Calu3 (cell line): ENCODE results near the gene EPHX1. TPM values are rescaled to one million over a fixed set of nuclear protein-coding genes. Genes with fewer than 3 reads are reported as not detected.

Source experiments
- BruUV-seq: library from RNA; stranded (reverse); fragments of 400-500 nt; replicated peaks from 2 replicates; lab custom pipeline; 2021; lab: Mats Ljungman, UMichigan
- CTCF ChIA-PET: fragments of 300-600 bp; sonication (Branson Sonifier 250); formaldehyde crosslinking; loops from one replicate; lab custom pipeline; 2022; ENCODE audit warnings: antibody characterized with exemption; lab: Charles Lee
- DNase-seq: peaks from one replicate; pipeline ENCODE4 v3.0.0; 2022
- H3K27ac Mint-ChIP-seq: one replicate; pipeline ENCODE4 v1.8.0; 2022; ENCODE audit warnings: mixed read lengths; ENCODE audit not compliant: unreplicated experiment
- H3K27me3 Mint-ChIP-seq: one replicate; pipeline ENCODE4 v1.8.0; 2022; ENCODE audit warnings: mixed read lengths; ENCODE audit not compliant: unreplicated experiment
- H3K36me3 Mint-ChIP-seq: one replicate; pipeline ENCODE4 v1.8.0; 2022; ENCODE audit warnings: mild to moderate bottlenecking, moderate library complexity, mixed read lengths; ENCODE audit not compliant: insufficient read depth, unreplicated experiment
- H3K4me1 Mint-ChIP-seq: one replicate; pipeline ENCODE4 v1.8.0; 2022; ENCODE audit warnings: mild to moderate bottlenecking, low read depth, mixed read lengths; ENCODE audit not compliant: unreplicated experiment
- H3K4me3 Mint-ChIP-seq: one replicate; pipeline ENCODE4 v1.8.0; 2022; ENCODE audit warnings: mild to moderate bottlenecking, low read depth, moderate library complexity, mixed read lengths; ENCODE audit not compliant: unreplicated experiment
- H3K9me3 Mint-ChIP-seq: one replicate; pipeline ENCODE4 v1.8.0; 2022; ENCODE audit warnings: low read depth, mixed read lengths; ENCODE audit not compliant: unreplicated experiment
- CTCF ChIP-seq: fragments of 200-600 bp; IDR thresholded peaks from one replicate; pipeline ENCODE4 v1.8.0; 2022; ENCODE audit warnings: antibody characterized with exemption; ENCODE audit not compliant: unreplicated experiment
- intact Hi-C: fragments of 100-400 bp; cut with micrococcal nuclease; formaldehyde crosslinking; loops from one replicate; pipeline ENCODE4 v1.10.0; 2022; ENCODE audit not compliant: unreplicated experiment
- total RNA-seq: library from RNA; stranded (reverse); gene quantifications from 2 replicates; pipeline ENCODE4 v1.2.3, GENCODE V29; 2022

The EPHX1 gene
- total RNA-seq, 1 experiment from 2014 or later, result 46.6 TPM

DNA sequence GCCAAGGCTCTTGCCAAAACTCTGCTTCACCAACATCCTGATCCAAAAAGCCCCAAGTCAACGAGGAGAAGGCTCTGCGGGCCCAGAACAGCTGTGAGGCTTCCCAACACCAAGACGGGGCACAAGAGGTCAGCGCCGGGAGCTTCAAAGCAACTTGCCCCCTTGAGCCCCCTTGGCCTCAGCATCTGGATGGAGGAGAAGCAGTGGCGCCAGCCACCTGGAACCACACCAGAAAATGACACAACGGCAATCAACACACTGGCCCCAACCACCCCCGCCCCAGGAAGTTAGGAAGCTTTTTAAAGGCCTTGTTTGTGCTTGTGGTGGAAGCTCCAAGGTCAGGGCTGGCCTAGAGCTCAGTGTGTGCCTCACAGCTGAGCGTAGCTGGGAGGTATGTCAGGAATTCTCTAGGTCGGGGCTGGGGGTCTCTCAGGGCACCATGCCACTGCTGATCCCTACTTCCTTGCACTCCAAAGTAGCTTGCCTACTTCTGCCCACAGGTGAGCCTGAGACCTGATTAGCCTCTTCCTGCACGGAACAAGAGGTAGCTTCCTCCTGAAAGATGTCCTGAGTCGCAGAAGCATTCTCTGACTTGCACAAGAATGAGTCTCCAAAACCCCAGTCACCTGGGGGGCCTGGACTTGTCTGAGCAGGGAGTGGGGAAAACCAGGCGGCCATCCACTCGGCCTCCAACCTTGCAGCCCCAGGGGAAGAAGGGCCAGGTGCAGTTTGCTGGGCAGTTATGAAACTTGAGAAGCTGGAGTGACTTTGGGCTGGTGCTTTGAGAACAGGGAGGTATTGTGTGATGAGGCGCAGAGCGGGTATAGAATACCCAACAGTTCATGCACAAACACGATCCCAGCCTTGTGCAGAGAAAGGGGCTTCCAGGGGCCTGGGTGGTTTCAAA, 42.0 kb upstream of the EPHX1 start:
- Mint-ChIP-seq H3K9me3 (no peaks in the 10 kb centered on the region), H3K4me1 (peaks cover 46% of the 10 kb centered on the region), H3K36me3 (no peaks in the 10 kb centered on the region), H3K4me3 (no peak overlapping the region), H3K27me3 (no peaks in the 10 kb centered on the region), H3K27ac (no peak overlapping the region)
- intact Hi-C loops, result no loop called here
- CTCF ChIA-PET, result interaction anchor here (0.5 to 1.1 kb wide), 3 partner anchors 10 to 276 kb away, joined by 3 to 5 read pairs (median 3); partner anchors contain the start of gene SRP9
- DNase-seq, result no peak
- no peak for TF ChIP-seq CTCF
- BruUV-seq, result no TSS peak

- intact Hi-C loops, result no loop called here
- no TSS peak for BruUV-seq
- Mint-ChIP-seq H3K27me3 (no peaks in the 10 kb centered on the region), H3K4me1 (peaks cover 56% of the 10 kb centered on the region), H3K36me3 (no peaks in the 10 kb centered on the region), H3K27ac (no peak overlapping the region), H3K9me3 (no peaks in the 10 kb centered on the region), H3K4me3 (no peak overlapping the region)
- CTCF ChIA-PET, result interaction anchor here (0.5 kb wide), 1 partner anchor 136 kb away, joined by 3 read pairs; no protein-coding TSS in a partner anchor
- no peak for DNase-seq
- TF ChIP-seq CTCF, result no peak
These were observed 41.1 kb upstream of the EPHX1 start for GRCh38 chr1:225768662-225769426.

DNA sequence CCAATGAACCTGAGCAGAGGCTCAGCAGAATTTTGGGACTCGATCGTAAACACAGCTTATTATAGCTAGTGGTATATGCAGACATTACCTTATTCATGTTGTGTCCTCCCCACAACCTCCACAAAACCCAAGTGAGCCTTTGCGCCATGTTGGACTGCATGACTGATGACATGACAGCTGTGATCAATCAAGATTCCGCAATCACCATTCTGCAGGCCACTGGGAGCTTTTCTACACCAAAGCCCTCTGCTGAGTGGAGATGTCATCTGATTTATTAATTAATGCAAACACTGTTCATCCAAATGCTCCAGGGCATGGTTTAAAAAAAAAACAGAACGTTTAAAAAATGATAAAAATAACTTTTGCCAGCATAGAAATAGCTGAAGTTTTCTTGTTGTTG, 40.2 kb upstream of the EPHX1 start:
- Mint-ChIP-seq H3K9me3 (no peaks in the 10 kb centered on the region), H3K27me3 (no peaks in the 10 kb centered on the region), H3K4me1 (peaks cover 64% of the 10 kb centered on the region), H3K36me3 (no peaks in the 10 kb centered on the region), H3K27ac (no peak overlapping the region), H3K4me3 (no peak overlapping the region)
- CTCF ChIA-PET, result no interaction called here
- no peak for DNase-seq
- BruUV-seq, result no TSS peak
- intact Hi-C loops, result loop anchor here (10.0 kb wide), 1 partner anchor 205 kb away; no protein-coding TSS in a partner anchor
- no peak for TF ChIP-seq CTCF

- no peak overlapping the region for H3K27ac Mint-ChIP-seq
These were observed 39.2 kb upstream of the EPHX1 start for GRCh38 chr1:225770561-225771248.

More at GRCh38 chr1:225770561-225771248, 39.2 kb upstream of the EPHX1 start:
- CTCF ChIA-PET, result interaction anchor here (1.2 to 1.6 kb wide), 2 partner anchors 19 to 33 kb away, joined by 3 to 4 read pairs; no protein-coding TSS in a partner anchor
- Mint-ChIP-seq H3K4me3 (no peak overlapping the region), H3K36me3 (no peaks in the 10 kb centered on the region), H3K4me1 (peaks cover 72% of the 10 kb centered on the region), H3K27me3 (no peaks in the 10 kb centered on the region), H3K9me3 (no peaks in the 10 kb centered on the region)
- TF ChIP-seq CTCF, result no peak
- DNase-seq, result no peak
- intact Hi-C loops, result loop anchor here (10.0 kb wide), 1 partner anchor 204 kb away; no protein-coding TSS in a partner anchor
- BruUV-seq, result no TSS peak
